ENCODE results near the gene CHRM5. TPM values are rescaled to one million over a fixed set of nuclear protein-coding genes. Genes with fewer than 3 reads are reported as not detected.
A peak's percentile ranks its signal among the peaks of the same experiment; 100 is the strongest.

CHRM5 gene
- total RNA-seq = not detected in 2 replicates
- 0.05 TPM in 1 of 2 replicates, not detected in the other for polyA plus RNA-seq

- Histone ChIP-seq H3K4me1 (ENCODE audit: insufficient read depth) (no peaks in the 10 kb centered on the region), H3K27ac (no peak within 1 kb of the TSS), H3K4me3 (no peak within 1 kb of the TSS), H3K27me3 (no peaks in the 10 kb centered on the region), H4K20me1 (ENCODE audit: insufficient read depth, poor library complexity, severe bottlenecking) (no peaks in the 10 kb centered on the region), H3K79me2 (no peaks in the 10 kb centered on the region), H3K4me2 (peak within 1 kb of the TSS; percentile 54), H3K9me3 (ENCODE audit: low read depth) (no peaks in the 10 kb centered on the region), H3K9me2 (replicated peaks; ENCODE audit: insufficient read depth) (no peaks in the 10 kb centered on the region), H2AFZ (no peak within 1 kb of the TSS), H3K36me3 (replicated peaks; ENCODE audit: insufficient read depth, low read depth) (no peaks in the 10 kb centered on the region)
- WGBS (ENCODE audit: low lambda C conversion rate, missing lambda C conversion rate) = 65% methylated on average over 6 of the region's 6 CpGs
- no peak for TF ChIP-seq EZH2 (IDR thresholded peaks at IDR 0.05; ENCODE audit: borderline replicate concordance)
- TF ChIP-seq EZH2phosphoT487 (IDR thresholded peaks at IDR 0.05; ENCODE audit: low read depth, severe bottlenecking, unreplicated experiment) = no peak
- TF ChIP-seq, protein P1, sequence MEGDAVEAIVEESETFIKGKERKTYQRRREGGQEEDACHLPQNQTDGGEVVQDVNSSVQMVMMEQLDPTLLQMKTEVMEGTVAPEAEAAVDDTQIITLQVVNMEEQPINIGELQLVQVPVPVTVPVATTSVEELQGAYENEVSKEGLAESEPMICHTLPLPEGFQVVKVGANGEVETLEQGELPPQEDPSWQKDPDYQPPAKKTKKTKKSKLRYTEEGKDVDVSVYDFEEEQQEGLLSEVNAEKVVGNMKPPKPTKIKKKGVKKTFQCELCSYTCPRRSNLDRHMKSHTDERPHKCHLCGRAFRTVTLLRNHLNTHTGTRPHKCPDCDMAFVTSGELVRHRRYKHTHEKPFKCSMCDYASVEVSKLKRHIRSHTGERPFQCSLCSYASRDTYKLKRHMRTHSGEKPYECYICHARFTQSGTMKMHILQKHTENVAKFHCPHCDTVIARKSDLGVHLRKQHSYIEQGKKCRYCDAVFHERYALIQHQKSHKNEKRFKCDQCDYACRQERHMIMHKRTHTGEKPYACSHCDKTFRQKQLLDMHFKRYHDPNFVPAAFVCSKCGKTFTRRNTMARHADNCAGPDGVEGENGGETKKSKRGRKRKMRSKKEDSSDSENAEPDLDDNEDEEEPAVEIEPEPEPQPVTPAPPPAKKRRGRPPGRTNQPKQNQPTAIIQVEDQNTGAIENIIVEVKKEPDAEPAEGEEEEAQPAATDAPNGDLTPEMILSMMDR (IDR thresholded peaks at IDR 0.05; ENCODE audit: poor library complexity) = no peak
- no peak for DNase-seq (ENCODE audit: low spot score)
These were observed at the start of gene CHRM5 for GRCh38 chr15:33968224-33968623. Gene CHRM5 (plus strand): TSS chr15:33968497. CDS start chr15:34062718, 94,221 bp downstream.

- no peaks in the 10 kb centered on the region for H3K36me3 ChIP-seq (replicated peaks; ENCODE audit: insufficient read depth, low read depth)
- H3K27ac ChIP-seq = no peak overlapping the region
These were observed 44.9 kb upstream of the CHRM5 start for GRCh38 chr15:33923446-33923845.

GRCh38 chr15:33926260-33926659, 42.0 kb upstream of the CHRM5 start:
- H2AFZ ChIP-seq = peak overlapping the region; percentile 24
- no peaks in the 10 kb centered on the region for H3K36me3 ChIP-seq (replicated peaks; ENCODE audit: insufficient read depth, low read depth)
- no peak for TF ChIP-seq EZH2phosphoT487 (IDR thresholded peaks at IDR 0.05; ENCODE audit: low read depth, severe bottlenecking, unreplicated experiment)
- TF ChIP-seq, protein P1 (IDR thresholded peaks at IDR 0.05; ENCODE audit: poor library complexity) = no peak
- TF ChIP-seq EZH2 (IDR thresholded peaks at IDR 0.05; ENCODE audit: borderline replicate concordance) = no peak
- H3K4me3 ChIP-seq = no peak overlapping the region
- no peaks in the 10 kb centered on the region for H4K20me1 ChIP-seq (ENCODE audit: insufficient read depth, poor library complexity, severe bottlenecking)
- WGBS (ENCODE audit: low lambda C conversion rate, missing lambda C conversion rate) = 54% methylated on average over 4 of the region's 4 CpGs
- no peaks in the 10 kb centered on the region for H3K79me2 ChIP-seq
- no peaks in the 10 kb centered on the region for H3K4me1 ChIP-seq (ENCODE audit: insufficient read depth)
- DNase-seq (ENCODE audit: low spot score) = peak; percentile 8
- peak overlapping the region; percentile 46 for H3K4me2 ChIP-seq
- no peaks in the 10 kb centered on the region for H3K9me2 ChIP-seq (replicated peaks; ENCODE audit: insufficient read depth)
- H3K9me3 ChIP-seq (ENCODE audit: low read depth) = no peaks in the 10 kb centered on the region
- H3K27me3 ChIP-seq = no peaks in the 10 kb centered on the region
- no peak overlapping the region for H3K27ac ChIP-seq

More at GRCh38 chr15:33923446-33923845, 44.9 kb upstream of the CHRM5 start:
- TF ChIP-seq, protein P1 (IDR thresholded peaks at IDR 0.05; ENCODE audit: poor library complexity) = no peak
- TF ChIP-seq EZH2 (IDR thresholded peaks at IDR 0.05; ENCODE audit: borderline replicate concordance) (no peak), EZH2phosphoT487 (IDR thresholded peaks at IDR 0.05; ENCODE audit: low read depth, severe bottlenecking, unreplicated experiment) (no peak)
- Histone ChIP-seq H3K27me3 (no peaks in the 10 kb centered on the region), H3K9me2 (replicated peaks; ENCODE audit: insufficient read depth) (no peaks in the 10 kb centered on the region), H3K4me3 (no peak overlapping the region), H2AFZ (no peak overlapping the region), H3K4me2 (no peak overlapping the region), H3K9me3 (ENCODE audit: low read depth) (no peaks in the 10 kb centered on the region), H3K79me2 (no peaks in the 10 kb centered on the region), H3K4me1 (ENCODE audit: insufficient read depth) (no peaks in the 10 kb centered on the region), H4K20me1 (ENCODE audit: insufficient read depth, poor library complexity, severe bottlenecking) (no peaks in the 10 kb centered on the region)
- 82% methylated on average over 1 of the region's 1 CpG for WGBS (ENCODE audit: low lambda C conversion rate, missing lambda C conversion rate)
- DNase-seq (ENCODE audit: low spot score) = no peak
